Cardiac fibroblast (primary cell): ENCODE data around the gene KIRREL3.

Experiments used
- DNase-seq, 2 donors: peaks; one replicate each; pipeline versions ENCODE4 v3.0.0 to v3.0.0-alpha.2; 2010; ENCODE audit warnings: low read depth in 2 of 2
- H3K4me3 ChIP-seq, 2 donors: replicated peaks in 1 of 2; 1 replicate in 1 of 2; 2 replicates in 1 of 2; pipeline ENCODE4 v1.5.1; 2011; ENCODE audit warnings: low read depth in 2 of 2, low read length in 2 of 2, mild to moderate bottlenecking in 2 of 2, moderate library complexity in 1 of 2
- TF ChIP-seq, protein P1 (sequence below): IDR thresholded peaks from one replicate; pipeline ENCODE4 v1.5.1; 2011; ENCODE audit warnings: low read depth, mild to moderate bottlenecking, low read length, inconsistent platforms

KIRREL3 gene

DNA sequence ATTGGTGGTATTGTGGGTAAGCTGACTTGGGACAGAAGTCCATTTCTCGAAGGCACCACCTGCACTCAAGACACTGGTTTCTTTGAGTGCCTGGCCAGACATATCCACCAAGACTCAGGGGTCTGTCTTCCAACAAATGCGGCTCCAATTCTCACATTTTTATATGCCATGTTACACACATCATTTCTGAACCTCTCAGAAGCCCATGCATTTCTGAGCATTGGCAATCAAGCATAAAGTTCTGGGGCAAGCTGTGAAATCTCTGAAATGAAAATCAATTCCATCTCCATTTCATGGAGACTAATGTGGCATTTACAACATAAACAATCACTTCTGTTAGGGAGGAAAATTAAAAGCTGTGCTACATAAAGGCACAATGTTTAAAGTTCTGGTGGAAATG, 243.7 kb downstream of the KIRREL3 start:
- TF ChIP-seq, protein P1, sequence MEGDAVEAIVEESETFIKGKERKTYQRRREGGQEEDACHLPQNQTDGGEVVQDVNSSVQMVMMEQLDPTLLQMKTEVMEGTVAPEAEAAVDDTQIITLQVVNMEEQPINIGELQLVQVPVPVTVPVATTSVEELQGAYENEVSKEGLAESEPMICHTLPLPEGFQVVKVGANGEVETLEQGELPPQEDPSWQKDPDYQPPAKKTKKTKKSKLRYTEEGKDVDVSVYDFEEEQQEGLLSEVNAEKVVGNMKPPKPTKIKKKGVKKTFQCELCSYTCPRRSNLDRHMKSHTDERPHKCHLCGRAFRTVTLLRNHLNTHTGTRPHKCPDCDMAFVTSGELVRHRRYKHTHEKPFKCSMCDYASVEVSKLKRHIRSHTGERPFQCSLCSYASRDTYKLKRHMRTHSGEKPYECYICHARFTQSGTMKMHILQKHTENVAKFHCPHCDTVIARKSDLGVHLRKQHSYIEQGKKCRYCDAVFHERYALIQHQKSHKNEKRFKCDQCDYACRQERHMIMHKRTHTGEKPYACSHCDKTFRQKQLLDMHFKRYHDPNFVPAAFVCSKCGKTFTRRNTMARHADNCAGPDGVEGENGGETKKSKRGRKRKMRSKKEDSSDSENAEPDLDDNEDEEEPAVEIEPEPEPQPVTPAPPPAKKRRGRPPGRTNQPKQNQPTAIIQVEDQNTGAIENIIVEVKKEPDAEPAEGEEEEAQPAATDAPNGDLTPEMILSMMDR: no peak
- DNase-seq: no peak
- no peak overlapping the region for H3K4me3 ChIP-seq

DNA sequence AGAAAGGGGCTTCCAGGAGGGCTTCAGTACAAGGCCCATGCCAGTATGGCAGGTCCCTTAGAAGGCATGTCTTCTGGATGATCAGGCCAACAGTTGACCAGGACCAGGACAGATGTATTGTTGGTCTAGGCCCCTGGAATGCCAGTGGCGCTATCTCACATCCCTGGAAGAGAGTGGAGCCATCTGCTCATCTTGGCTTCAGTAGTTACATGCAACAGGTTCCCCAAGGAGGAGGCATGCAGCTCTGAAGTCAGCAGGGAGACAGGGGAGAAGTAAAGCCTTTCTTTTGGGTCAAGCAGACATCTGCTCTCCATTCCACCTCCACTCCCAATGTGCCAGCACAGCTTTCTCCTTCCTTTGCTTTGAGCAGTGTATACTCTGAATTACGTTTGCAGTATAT, 244.1 kb downstream of the KIRREL3 start:
- no peak overlapping the region for H3K4me3 ChIP-seq
- no peak for DNase-seq
- TF ChIP-seq, protein P1: no peak

DNA sequence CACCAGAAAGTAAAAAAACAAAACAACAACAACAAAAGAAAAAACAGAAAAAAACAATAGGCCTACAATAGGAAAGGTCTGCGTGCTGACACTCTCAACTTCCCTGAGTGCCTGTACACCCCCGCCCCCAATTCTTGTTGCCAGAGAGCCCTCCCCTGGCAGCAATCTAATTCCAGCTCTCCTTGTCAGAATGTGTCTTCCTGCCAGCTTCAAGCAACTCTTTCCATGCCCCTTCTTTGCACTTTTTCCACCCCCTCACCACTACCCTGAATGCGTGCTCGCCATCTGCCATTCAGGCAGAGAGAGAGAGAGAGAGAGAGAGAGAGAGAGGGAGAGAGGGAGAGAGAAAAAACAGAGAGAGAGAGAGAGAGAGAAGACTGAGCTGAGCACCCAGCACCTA, 245.0 kb downstream of the KIRREL3 start:
- H3K4me3 ChIP-seq: no peak overlapping the region
- TF ChIP-seq, protein P1: no peak
- DNase-seq: no peak

DNA sequence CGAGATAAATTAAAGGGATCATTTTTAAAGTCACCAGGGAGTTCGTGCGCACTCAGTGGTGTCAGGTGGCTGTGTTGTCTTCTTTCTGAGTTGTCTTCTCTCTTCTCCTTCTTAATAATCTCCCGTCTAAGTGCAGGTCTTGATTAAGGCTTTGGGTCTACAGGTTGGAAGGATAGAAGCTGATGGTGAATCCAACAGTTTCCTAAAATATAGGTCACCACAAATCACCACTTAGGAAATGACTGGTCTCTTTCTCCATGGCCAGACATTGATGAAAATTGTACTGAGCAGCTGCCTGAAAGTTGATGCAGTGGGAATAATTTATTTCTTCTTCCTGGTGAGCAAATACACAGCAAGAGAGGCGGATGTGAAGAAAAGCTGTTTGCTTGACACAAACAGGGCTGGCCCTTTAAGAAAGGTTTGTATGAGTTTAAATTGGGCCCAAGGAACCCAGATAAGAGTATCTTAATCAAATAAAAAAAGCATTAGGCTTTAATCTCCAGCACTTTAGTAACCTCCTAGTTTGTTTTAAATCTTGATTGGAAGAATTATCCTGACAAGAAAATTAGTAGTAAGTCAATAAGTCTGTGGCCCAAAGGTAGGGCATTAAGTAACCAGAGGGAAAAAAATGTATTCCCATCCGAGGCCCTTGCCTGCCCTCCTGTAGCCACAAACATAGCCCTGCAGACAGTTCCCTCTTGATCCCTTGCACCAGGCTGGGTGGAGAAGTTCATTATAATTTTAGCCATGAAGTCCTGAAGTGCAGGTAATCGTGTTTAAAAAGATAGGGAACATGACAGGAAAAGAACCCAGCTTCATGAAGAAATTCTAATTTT, 245.8 kb downstream of the KIRREL3 start:
- no peak overlapping the region for H3K4me3 ChIP-seq
- no peak for DNase-seq
- TF ChIP-seq, protein P1: no peak

DNA sequence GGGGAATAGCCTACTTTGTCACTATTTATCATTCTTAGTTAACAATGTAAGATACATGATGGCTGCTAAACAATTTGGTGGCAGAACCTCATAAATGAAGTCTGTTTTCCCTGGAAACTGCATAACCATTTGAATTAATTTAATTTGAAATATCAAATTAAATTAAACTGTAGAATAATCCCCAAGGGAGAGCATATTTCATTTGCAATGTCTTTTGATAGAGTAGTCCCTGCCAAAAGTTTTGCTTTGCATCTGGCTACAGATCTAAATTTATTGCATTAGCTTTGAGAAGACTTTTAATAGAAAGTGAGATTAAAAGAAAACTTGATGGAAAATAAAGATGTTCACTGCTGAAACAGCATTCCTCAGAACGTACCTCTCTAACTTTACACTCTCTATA, 246.6 kb downstream of the KIRREL3 start:
- TF ChIP-seq, protein P1: no peak
- no peak overlapping the region for H3K4me3 ChIP-seq
- DNase-seq: no peak

DNA sequence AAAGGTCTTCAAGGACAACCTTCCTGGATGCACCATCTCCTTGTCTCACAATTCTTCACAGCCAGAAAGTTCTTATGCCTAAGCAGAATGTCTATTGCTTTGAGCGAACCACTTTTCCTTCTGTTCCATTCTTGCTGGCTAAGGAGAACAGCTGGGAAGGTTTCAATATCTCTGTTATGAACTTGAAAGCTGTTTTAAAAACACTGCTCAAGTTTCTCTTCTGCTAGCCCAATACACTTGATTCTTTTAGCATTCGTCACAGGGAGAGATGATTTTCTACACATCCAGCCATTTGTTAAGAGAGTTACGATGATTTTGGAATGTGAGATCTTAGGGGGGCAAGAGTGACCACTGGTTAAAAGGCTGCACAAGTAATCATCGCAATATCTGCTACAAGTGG, 249.3 kb downstream of the KIRREL3 start:
- DNase-seq: no peak
- TF ChIP-seq, protein P1: no peak
- H3K4me3 ChIP-seq: no peak overlapping the region
